ENCODE results near the gene CLCN3.
"Not testable (repeated sequence)": the region's sequence is repeated elsewhere in the genome, so short reads cannot be mapped to it uniquely, and the experiment has no call there.

Gene CLCN3

GRCh38 chr4:169618286-169618685 lies 2.1 kb upstream of the CLCN3 start:
- no peak for DNase-seq (ENCODE audit: low spot score)

- DNase-seq (ENCODE audit: low spot score) = no peak
Measured at GRCh38 chr4:169618986-169619385, 1.4 kb upstream of the CLCN3 start.

GRCh38 chr4:169619518-169619957 lies 840 bp upstream of the CLCN3 start:
- peak; percentile 43 for DNase-seq (ENCODE audit: low spot score)

GRCh38 chr4:169620880-169621248 lies 486 bp downstream of the CLCN3 start:
- peak; percentile 13 for DNase-seq (ENCODE audit: low spot score)

GRCh38 chr4:169621731-169622492 lies 1.5 kb downstream of the CLCN3 start:
- no peak for DNase-seq (ENCODE audit: low spot score)

- DNase-seq (ENCODE audit: low spot score) = no peak
Measured at GRCh38 chr4:169622566-169622965, 2.2 kb downstream of the CLCN3 start.

GRCh38 chr4:169624012-169624411 lies 3.6 kb downstream of the CLCN3 start:
- not testable (repeated sequence) for DNase-seq (ENCODE audit: low spot score)

GRCh38 chr4:169625886-169626285 lies 5.5 kb downstream of the CLCN3 start:
- no peak for DNase-seq (ENCODE audit: low spot score)

- DNase-seq (ENCODE audit: low spot score) = no peak
Measured at GRCh38 chr4:169626331-169627282, 6.2 kb downstream of the CLCN3 start.

GRCh38 chr4:169627307-169627706 lies 6.9 kb downstream of the CLCN3 start:
- no peak for DNase-seq (ENCODE audit: low spot score)

- DNase-seq (ENCODE audit: low spot score) = no peak
Measured at GRCh38 chr4:169628579-169628978, 8.2 kb downstream of the CLCN3 start.

GRCh38 chr4:169630069-169630468 lies 9.7 kb downstream of the CLCN3 start:
- no peak for DNase-seq (ENCODE audit: low spot score)

GRCh38 chr4:169632896-169633295 lies 12.5 kb downstream of the CLCN3 start:
- DNase-seq (ENCODE audit: low spot score) = no peak

GRCh38 chr4:169634975-169635374 lies 14.6 kb downstream of the CLCN3 start:
- DNase-seq (ENCODE audit: low spot score) = no peak

- DNase-seq (ENCODE audit: low spot score) = no peak
Measured at GRCh38 chr4:169640261-169640870, 20.0 kb downstream of the CLCN3 start.

- DNase-seq (ENCODE audit: low spot score) = no peak
Measured at GRCh38 chr4:169644802-169645201, 24.4 kb downstream of the CLCN3 start.

- no peak for DNase-seq (ENCODE audit: low spot score)
Measured at GRCh38 chr4:169645627-169646026, 25.2 kb downstream of the CLCN3 start.

GRCh38 chr4:169649545-169650226 lies 29.3 kb downstream of the CLCN3 start:
- no peak for DNase-seq (ENCODE audit: low spot score)

- DNase-seq (ENCODE audit: low spot score) = no peak
Measured at GRCh38 chr4:169650227-169650936, 30.0 kb downstream of the CLCN3 start.

GRCh38 chr4:169652535-169652934 lies 32.2 kb downstream of the CLCN3 start:
- DNase-seq (ENCODE audit: low spot score) = no peak

- no peak for DNase-seq (ENCODE audit: low spot score)
Measured at GRCh38 chr4:169655401-169655800, 35.0 kb downstream of the CLCN3 start.
